MM.1S (cell line): Measurements from ENCODE around the gene AIDA.

Source experiments
- DNase-seq: peaks from one replicate; pipeline ENCODE4 v3.0.0-alpha.2; 2015
- H2AFZ ChIP-seq: fragments of 300-600 bp; sonication (generic); 2 replicates; pipeline ENCODE4 v1.6.0; 2016; ENCODE audit warnings: antibody characterized with exemption, low read length
- H3F3A ChIP-seq: fragments of 300-600 bp; sonication (generic); 2 replicates; pipeline ENCODE4 v1.6.1; 2016; ENCODE audit warnings: mild to moderate bottlenecking, antibody characterized with exemption, low read length, moderate library complexity, mixed read lengths; ENCODE audit not compliant: insufficient read depth
- H3K27ac ChIP-seq: fragments of 300-600 bp; sonication (generic); 2 replicates; pipeline ENCODE4 v1.5.1; 2016; ENCODE audit warnings: mild to moderate bottlenecking, low read length
- H3K27me3 ChIP-seq: fragments of 300-600 bp; sonication (generic); replicated peaks from 2 replicates; pipeline ENCODE4 v1.6.0; 2016; ENCODE audit warnings: low read length; ENCODE audit not compliant: insufficient read depth
- H3K36me3 ChIP-seq: fragments of 300-600 bp; sonication (generic); replicated peaks from 2 replicates; pipeline ENCODE4 v1.6.1; 2016; ENCODE audit warnings: mild to moderate bottlenecking, low read length, mixed read lengths; ENCODE audit not compliant: insufficient read depth
- H3K4me1 ChIP-seq: fragments of 300-600 bp; sonication (generic); 2 replicates; pipeline ENCODE4 v1.6.1; 2016; ENCODE audit warnings: low read length, mixed read lengths
- H3K4me2 ChIP-seq: fragments of 300-600 bp; sonication (generic); 2 replicates; pipeline ENCODE4 v1.6.0; 2016; ENCODE audit warnings: low read depth, low read length
- H3K4me3 ChIP-seq: fragments of 300-600 bp; sonication (generic); 2 replicates; pipeline ENCODE4 v1.5.1; 2016; ENCODE audit warnings: low read length, mixed read lengths
- H3K79me2 ChIP-seq: fragments of 300-600 bp; sonication (generic); 2 replicates; pipeline ENCODE4 v1.6.1; 2016; ENCODE audit warnings: mixed run types, low read length, mixed read lengths
- H3K9ac ChIP-seq: fragments of 300-600 bp; sonication (generic); 2 replicates; pipeline ENCODE4 v1.6.1; 2016; ENCODE audit warnings: low read length, mixed read lengths
- H3K9me2 ChIP-seq: fragments of 300-600 bp; sonication (generic); replicated peaks from 2 replicates; pipeline ENCODE4 v1.6.1; 2016; ENCODE audit warnings: mild to moderate bottlenecking, low read length, mixed read lengths; ENCODE audit not compliant: insufficient read depth
- H3K9me3 ChIP-seq: fragments of 300-600 bp; sonication (generic); replicated peaks from 2 replicates; pipeline ENCODE4 v1.6.1; 2016; ENCODE audit warnings: mild to moderate bottlenecking, low read length, mixed read lengths; ENCODE audit not compliant: insufficient read depth
- H4K20me1 ChIP-seq: fragments of 300-600 bp; sonication (generic); 2 replicates; pipeline ENCODE4 v1.6.1; 2016; ENCODE audit warnings: mild to moderate bottlenecking, low read length, moderate library complexity, mixed read lengths; ENCODE audit not compliant: insufficient read depth
- EZH2 ChIP-seq: fragments of 300-600 bp; sonication (generic); optimal IDR thresholded peaks from 2 replicates; pipeline ENCODE3; 2017; ENCODE audit warnings: low read depth, mild to moderate bottlenecking, antibody characterized with exemption, low read length, mixed read lengths
- EZH2phosphoT487 ChIP-seq: fragments of 300-600 bp; sonication (generic); IDR thresholded peaks from 2 replicates; pipeline ENCODE4 v1.6.1; 2018; ENCODE audit warnings: antibody characterized with exemption, low read length
- TF ChIP-seq, protein P1 (sequence below): fragments of 300-600 bp; sonication (generic); IDR thresholded peaks from 2 replicates; pipeline ENCODE4 v1.5.1; 2016; ENCODE audit warnings: antibody characterized with exemption, low read length, mixed read lengths

Gene AIDA

DNA sequence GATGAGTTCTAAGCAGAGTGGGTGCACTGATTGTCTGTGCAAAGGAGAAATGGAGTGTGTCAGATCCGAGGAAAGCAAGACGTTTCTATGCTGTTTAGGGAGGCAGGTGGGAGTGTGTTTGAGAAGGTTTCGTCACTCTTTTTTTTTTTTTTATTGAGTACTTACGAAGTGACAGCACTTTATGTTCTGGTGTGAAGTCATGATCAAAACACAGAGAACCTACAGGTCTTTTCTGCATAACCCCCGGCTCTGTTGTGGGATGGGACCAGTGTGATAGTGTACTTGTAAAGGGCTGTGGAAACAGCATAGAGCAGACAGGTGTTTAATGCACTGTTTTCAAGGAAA is 67.7 kb downstream of the AIDA start:
- Histone ChIP-seq H3K9me2 (no peaks in the 10 kb centered on the region), H3K9me3 (no peaks in the 10 kb centered on the region), H3K79me2 (peaks cover 19% of the 10 kb centered on the region), H2AFZ (peak overlapping the region; percentile 68), H3F3A (no peaks in the 10 kb centered on the region), H3K4me1 (peaks cover 10% of the 10 kb centered on the region; the same call in 1 of the 2 replicates), H3K27ac (peak overlapping the region; percentile 80; the same call in 1 of the 2 replicates), H4K20me1 (no peaks in the 10 kb centered on the region), H3K27me3 (no peaks in the 10 kb centered on the region), H3K36me3 (no peaks in the 10 kb centered on the region; the same call in 1 of the 2 replicates), H3K4me2 (peak overlapping the region; percentile 75), H3K9ac (peak overlapping the region; percentile 85), H3K4me3 (peak overlapping the region; percentile 84)
- TF ChIP-seq EZH2: no peak
- no peak for TF ChIP-seq EZH2phosphoT487
- TF ChIP-seq, protein P1, sequence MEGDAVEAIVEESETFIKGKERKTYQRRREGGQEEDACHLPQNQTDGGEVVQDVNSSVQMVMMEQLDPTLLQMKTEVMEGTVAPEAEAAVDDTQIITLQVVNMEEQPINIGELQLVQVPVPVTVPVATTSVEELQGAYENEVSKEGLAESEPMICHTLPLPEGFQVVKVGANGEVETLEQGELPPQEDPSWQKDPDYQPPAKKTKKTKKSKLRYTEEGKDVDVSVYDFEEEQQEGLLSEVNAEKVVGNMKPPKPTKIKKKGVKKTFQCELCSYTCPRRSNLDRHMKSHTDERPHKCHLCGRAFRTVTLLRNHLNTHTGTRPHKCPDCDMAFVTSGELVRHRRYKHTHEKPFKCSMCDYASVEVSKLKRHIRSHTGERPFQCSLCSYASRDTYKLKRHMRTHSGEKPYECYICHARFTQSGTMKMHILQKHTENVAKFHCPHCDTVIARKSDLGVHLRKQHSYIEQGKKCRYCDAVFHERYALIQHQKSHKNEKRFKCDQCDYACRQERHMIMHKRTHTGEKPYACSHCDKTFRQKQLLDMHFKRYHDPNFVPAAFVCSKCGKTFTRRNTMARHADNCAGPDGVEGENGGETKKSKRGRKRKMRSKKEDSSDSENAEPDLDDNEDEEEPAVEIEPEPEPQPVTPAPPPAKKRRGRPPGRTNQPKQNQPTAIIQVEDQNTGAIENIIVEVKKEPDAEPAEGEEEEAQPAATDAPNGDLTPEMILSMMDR: no peak
- no peak for DNase-seq

DNA sequence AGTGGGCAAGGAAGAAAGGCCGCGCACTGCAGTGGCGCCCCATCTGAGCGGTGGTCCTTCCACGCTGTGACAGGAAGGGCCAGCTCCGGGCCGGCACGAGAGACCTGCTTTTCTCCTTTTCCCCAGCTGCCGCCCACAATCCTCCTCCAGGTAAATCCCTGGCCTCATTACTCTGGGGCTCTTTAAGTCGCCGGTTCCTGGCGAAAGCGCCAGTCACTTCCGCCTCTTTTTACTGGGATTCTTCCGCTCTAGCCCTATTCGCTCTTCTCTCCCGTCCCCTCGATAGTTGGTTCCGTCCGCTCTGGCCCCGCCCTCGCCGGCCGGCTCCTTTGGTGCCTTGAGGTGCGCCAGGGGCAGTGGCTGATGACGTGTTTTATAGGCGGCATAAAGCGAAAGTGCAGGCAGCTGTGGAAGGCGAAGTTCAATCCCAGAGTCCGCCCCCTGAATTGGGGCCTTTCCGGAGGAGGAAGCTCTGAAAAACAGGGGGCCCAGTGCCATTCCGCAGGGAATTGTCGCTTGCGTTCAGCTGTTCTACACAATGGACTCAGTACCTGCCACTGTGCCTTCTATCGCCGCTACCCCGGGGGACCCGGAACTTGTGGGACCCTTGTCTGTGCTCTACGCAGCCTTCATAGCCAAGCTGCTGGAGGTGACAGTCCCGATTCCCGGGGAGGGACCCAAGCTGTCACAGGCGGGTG is 68.2 kb downstream of the AIDA start:
- peak overlapping the region; percentile 77 for H2AFZ ChIP-seq
- H3K4me3 ChIP-seq: peak overlapping the region; percentile 84
- H3K27ac ChIP-seq: peak overlapping the region; percentile 80
- H3K36me3 ChIP-seq: no peaks in the 10 kb centered on the region; the same call in 1 of the 2 replicates
- peak; percentile 100 for DNase-seq
- H3K9me3 ChIP-seq: no peaks in the 10 kb centered on the region
- no peaks in the 10 kb centered on the region for H3K9me2 ChIP-seq
- no peaks in the 10 kb centered on the region for H3K27me3 ChIP-seq
- no peaks in the 10 kb centered on the region for H4K20me1 ChIP-seq
- TF ChIP-seq, protein P1: no peak
- TF ChIP-seq EZH2phosphoT487: no peak
- no peak for TF ChIP-seq EZH2
- peak overlapping the region; percentile 85 for H3K9ac ChIP-seq
- H3K4me2 ChIP-seq: peak overlapping the region; percentile 82
- H3K4me1 ChIP-seq: peaks cover 10% of the 10 kb centered on the region; the same call in 1 of the 2 replicates
- H3F3A ChIP-seq: no peaks in the 10 kb centered on the region
- peaks cover 19% of the 10 kb centered on the region for H3K79me2 ChIP-seq

DNA sequence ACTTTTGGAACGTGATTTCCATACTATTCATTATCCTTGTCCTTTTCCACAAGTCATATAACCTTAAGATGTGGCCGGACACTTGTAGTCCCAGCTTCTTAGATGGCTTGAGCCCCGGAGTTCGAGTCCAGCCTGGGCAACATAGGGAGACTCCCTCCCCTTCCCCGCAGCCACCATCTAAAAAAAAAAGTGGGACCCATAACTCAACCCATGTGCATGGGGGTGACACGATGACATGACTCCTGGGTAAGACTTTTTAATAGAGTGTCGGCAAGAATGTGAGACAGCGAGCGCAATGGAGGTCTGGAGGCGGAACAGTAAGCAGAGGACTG is 68.7 kb downstream of the AIDA start:
- no peaks in the 10 kb centered on the region for H3K9me3 ChIP-seq
- TF ChIP-seq EZH2phosphoT487: no peak
- no peak for TF ChIP-seq EZH2
- TF ChIP-seq, protein P1: no peak
- H3K4me3 ChIP-seq: peak overlapping the region; percentile 84
- H3K9ac ChIP-seq: peak overlapping the region; percentile 85
- H3K4me1 ChIP-seq: peaks cover 10% of the 10 kb centered on the region; the same call in 1 of the 2 replicates
- no peaks in the 10 kb centered on the region for H3K9me2 ChIP-seq
- H3K36me3 ChIP-seq: no peaks in the 10 kb centered on the region; the same call in 1 of the 2 replicates
- peak overlapping the region; percentile 80 for H3K27ac ChIP-seq
- no peaks in the 10 kb centered on the region for H3F3A ChIP-seq
- no peaks in the 10 kb centered on the region for H3K27me3 ChIP-seq
- peak overlapping the region; percentile 77 for H2AFZ ChIP-seq
- peak; percentile 54 for DNase-seq
- no peaks in the 10 kb centered on the region for H4K20me1 ChIP-seq
- peak overlapping the region; percentile 82 for H3K4me2 ChIP-seq
- H3K79me2 ChIP-seq: peaks cover 19% of the 10 kb centered on the region
